CD4-positive, alpha-beta T cell treated with Interleukin-6 at 100 ng/mL for 8 hours (primary cell): ENCODE data around the gene ARMH3.
A peak's percentile ranks its signal among the peaks of the same experiment; 100 is the strongest.
"Not testable (repeated sequence)": the region's sequence is repeated elsewhere in the genome, so short reads cannot be mapped to it uniquely, and the experiment has no call there.

ENCODE experiments used
- DNase-seq: peaks from one replicate; pipeline ENCODE4 v3.0.0-alpha.2; 2020; ENCODE audit warnings: mixed read lengths, low spot score

Gene ARMH3

DNA sequence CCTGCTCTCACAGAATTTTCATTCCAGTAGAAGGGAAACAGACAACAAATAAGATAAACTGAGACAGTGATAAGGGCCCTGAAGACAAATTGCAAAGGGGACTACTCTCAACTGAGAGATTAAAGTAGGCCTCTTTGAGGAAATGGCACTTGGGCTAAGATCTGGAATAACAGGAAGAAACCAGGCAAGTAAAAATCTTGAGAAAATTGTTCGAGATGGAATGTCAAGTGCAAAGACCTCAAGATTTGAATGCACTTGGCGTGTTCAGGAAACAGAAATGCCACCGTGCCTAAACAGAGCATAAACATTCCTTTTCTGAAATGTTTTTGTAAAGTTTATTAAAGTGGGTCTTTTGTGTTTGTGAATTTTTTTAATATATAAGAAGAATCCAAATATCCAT, 10.7 kb downstream of the ARMH3 start:
- DNase-seq = no peak

DNA sequence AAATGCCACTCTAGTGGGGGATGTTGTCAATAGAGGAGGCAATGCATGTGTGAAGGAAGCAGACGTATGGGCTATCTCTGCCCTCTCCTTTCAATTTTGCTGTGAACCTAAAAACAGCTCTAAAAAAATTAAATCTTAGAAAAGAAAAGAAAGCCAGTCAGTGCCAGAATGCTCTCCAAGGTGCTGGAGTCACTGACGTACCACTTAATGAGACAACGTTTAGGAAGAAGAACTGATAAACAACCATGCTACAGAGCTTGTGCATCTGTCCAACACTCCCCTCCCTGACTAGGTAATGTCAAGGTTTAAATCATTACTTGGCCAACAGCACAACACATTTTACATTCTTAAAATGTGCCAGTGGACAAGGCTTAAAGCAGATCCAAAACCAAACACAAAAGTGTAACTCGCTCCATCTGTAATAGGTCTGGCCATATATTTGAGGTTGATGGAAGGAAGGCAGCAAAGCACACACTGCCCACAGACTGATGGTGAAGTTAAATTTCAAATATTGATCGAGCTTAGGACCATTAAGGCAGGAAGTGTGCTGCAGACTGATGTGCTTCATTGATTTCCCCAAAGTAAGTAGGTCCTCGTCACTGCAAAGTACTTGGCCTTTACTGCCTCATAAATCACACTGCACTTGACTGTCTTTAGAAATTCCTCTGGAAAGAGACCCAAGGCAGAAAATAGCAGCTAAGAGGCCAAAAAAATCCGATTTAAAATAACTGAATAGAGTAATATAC, 15.5 kb downstream of the ARMH3 start:
- DNase-seq = no peak

DNA sequence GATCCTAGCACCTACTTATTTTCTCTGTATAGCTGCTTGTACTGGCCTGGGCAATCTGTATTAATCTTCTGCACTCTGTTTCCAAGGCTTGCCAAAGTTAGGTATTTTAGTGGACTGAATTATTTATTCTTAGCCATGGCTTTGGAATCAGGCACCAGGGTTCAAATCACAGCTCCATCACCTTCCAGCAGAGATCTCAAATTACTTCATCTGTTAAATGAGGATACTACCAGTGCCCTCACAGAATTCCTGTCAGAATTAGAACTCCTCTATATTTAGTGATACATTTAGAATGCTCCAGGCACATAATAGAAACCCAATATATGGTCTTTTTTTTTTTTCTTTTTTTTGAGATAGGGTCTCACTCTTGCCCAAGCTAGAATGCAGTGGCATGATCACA, 17.6 kb downstream of the ARMH3 start:
- no peak for DNase-seq

DNA sequence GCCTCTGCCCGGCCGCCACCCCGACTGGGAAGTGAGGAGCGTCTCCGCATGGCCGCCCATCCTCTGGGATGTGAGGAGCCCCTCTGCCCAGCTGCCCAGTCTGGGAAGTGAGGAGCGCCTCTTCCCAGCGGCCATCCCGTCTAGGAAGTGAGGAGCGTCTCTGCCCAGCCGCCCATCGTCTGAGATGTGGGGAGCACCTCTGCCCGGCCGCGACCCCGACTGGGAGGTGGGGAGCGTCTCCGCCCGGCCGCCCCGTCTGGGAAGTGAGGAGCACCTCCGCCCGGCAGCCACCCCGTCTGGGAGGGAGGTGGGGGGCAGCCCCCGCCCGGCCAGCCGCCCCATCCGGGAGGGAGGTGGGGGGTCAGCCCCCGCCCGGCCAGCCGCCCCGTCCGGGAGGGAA, 20.2 kb downstream of the ARMH3 start:
- DNase-seq = not testable (repeated sequence)

DNA sequence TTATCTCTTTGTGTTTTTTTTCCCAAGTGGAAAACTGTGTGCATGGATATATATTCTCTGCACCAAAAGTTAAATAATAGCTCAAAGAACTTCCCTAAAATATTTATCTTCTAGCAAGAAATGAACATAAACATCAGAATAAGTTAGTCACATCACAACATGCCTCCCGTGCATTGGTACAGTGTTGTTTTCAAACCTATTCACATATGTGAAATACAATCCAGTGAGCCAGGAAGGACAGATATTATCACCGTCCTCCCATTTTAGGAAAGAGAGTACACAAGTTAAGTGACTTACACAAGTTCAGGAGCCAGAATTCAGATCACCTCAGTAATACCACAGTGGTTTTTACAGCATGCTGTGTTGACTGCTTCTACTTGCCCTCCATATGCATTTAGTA, 22.2 kb downstream of the ARMH3 start:
- DNase-seq = no peak

DNA sequence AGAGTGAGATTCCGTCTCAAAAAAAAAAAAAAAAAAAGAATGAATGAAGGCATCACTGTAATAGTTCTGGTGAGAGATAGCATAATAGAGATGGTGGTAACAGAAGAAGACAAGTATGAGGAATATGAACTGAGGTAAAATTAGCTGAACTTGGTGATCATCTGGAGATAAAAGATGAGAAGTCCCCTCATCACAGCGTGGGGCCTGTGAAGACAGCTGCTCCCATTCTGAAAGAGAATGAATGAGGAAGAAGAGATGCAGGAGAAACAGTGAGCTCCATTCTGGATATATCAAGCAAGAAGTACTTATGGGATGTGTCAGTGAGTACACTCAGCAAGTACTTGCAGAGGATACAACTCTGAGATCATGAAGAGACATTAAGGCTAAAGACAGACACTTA, 28.7 kb downstream of the ARMH3 start:
- DNase-seq = no peak

DNA sequence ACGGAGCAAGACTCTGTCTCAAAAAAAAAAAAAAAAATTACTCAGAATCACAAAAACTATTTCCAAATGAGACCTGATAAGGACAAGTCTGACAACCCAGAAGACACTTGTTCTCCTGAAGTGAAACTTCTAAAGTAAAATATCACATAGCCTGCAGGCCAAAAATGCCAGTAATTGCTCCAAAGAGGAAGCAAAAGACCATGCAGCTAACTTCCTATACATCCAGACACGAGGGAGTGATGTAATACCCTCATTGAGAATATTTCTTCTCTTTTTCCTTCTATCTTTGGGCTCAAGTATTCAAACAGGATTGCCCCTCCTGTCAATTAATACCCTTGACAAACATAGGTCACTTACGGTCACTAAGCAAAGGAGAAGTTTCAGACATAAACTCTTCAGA, 31.2 kb downstream of the ARMH3 start:
- no peak for DNase-seq

DNA sequence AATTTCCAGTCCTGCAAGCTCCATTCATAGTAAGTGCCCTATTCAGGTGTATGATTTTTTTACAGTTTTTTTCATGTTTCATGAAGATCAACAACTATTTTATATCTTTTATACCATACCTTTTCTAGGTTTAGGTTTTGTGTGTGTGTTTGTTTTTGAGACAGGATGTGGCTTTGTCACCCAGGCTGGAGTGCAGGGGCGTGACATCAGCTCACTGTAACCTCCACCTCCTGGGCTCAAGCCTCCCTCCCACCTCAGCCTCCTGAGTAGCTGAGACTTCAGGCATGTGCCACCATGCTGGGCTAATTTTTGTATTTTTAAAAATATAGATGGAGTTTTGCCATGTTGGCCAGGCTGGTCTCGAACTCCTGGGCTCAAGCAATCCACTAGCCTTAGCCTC, 35.0 kb downstream of the ARMH3 start:
- no peak for DNase-seq

DNA sequence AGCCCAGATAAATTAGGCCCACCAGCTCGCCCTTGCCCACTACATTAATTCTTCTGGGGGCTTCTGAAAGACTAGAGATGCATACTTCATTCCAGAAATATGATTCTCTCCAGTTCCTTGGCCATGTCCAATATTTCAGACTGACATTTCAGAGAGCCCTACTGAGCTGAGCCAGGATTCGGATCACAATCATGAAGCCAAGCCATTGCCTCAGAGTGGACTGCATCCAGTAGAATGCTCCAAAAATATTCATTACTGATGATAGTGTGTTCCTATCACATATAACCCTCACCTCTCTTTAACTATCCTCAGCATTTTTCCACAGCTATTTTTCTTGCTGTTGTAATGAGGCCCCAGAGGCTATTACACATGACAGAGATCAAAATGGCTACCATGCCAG, 38.7 kb downstream of the ARMH3 start:
- DNase-seq = no peak

DNA sequence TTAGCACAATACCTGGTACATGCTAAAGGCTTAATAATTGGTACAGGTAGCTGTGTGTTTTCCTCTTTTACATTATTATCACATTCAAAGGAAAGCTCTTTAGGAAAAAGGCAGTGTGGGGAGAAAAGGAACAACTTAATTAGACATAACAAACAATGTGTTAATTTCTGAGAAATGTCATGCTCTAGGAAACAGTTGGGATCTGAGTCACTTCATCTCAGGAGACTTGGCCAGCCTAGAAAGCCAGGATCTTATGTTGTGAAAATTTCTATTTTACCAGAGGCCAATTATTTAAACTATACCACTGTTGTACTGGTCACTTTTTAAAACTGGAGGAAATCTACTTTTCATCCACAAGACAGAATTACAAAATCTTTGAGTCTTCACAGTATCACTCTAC, 39.6 kb downstream of the ARMH3 start:
- no peak for DNase-seq

DNA sequence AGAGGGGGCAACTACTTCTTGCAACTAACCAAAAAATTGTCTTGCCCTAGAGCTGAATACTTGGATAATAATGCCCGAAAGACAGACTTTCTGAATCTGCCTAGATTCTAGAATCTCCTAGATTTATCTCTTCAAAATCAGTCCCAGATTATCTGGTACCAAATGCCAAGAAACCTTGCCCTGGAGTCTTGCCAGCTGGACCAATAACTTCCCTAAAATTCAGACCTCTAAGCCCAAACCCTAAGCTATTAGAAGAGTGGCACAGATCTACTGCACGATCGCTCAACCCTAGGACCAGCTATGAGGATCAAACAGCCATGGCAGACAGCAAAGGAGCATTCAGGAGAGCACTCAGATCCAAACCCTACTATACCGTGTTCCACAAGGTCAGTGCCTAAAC, 45.0 kb downstream of the ARMH3 start:
- no peak for DNase-seq

DNA sequence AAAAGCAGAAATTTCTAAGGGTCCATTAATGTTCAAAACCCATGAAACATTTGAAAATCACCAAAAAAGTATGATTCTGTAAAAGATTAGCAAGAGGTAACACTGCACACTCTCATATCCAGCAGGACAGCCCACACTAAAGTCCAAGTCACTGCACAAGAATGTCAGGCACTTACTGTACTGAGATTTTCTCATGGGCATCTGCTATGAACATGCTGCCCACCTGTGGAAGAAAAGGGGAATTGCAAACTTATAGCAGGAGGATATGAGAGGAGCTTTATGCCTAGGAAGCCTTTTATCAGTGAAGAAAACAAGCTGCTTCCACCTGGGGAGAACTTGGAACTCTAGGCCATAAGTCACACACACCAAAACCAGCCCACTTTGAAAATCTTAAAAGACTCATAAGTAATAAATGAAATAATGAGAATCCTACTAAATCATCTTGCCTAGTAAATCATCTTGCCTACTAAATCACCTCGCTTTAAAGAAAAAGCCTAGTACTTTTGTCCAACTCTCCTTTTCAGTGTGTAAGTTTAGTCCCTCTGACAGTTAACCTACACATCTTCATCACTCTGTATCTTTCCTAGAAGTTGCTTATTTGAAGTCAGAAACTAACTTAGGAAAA, 46.1 kb downstream of the ARMH3 start:
- peak; percentile 54 for DNase-seq

DNA sequence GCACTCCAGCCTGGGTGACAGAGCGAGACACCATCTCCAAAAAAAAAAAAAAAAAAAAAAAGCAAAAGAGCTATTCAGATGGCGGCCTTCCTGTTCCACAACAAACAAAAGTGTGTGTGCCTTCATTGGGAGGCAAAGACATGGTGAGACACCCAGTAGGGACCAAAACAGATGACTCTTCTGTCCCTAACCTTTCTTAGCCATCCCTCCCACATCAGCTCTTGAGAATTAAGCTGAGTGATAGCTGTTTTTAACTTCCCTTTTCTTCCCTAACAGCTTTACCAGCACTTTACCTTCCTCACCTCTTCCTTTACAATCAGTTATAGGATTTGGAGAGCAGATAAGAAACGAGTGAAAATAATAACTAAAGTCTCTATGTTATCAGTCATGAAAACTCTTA, 48.2 kb downstream of the ARMH3 start:
- no peak for DNase-seq

DNA sequence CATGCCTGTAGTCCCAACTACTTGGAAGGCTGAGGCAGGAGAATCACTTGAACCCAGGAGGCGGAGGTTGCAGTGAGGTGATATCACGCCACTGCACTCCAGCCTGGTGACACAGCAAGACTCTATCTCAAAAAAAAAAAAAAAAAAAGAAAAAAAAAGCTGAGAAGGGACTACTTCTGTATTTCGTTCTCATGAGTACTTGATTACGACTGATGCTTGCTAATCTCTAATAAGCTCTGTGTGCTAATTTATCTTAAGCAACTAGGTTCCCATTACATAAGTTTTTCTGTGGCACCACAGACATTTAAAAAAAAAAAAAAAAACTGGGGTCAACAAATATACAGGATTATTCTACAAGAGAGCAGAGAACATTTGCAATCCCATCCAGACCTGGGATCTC, 48.9 kb downstream of the ARMH3 start:
- DNase-seq = not testable (repeated sequence)

DNA sequence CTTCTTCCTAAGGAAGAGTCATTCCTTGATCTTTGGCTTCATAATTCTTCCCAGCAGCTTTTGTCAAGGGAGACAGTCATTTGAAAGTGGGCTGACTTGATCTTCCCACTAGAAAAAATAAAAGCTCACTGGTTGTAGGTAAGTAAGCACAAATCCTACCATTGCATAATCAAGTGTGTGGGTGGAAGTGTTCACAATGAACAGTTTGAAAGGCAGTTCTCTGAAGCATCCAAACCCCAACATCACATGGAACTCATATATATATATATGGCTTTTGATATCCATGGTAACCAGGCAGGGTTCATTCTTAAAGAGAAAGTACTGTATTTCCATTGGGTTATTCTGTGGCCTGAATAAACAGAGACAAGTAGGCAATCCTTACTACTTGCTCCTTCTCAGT, 51.6 kb downstream of the ARMH3 start:
- DNase-seq = no peak

DNA sequence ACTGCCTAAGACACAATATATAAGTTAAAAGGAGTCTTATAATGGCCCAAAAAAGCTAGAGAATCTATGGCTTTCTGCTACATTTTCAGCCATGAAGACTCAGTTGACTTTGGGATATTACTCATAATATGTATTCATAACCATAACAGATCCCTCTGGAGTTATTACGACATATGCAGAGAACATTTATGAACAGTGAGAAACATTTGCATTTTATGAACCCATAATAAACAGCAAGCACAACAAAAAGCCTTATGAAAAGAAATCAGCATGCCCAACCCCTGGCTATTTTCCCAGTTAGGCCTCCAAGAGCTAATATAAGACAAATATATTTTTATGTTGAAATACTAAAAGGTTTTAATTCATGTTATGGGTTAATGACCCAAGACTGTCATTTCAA, 52.4 kb downstream of the ARMH3 start:
- DNase-seq = no peak

DNA sequence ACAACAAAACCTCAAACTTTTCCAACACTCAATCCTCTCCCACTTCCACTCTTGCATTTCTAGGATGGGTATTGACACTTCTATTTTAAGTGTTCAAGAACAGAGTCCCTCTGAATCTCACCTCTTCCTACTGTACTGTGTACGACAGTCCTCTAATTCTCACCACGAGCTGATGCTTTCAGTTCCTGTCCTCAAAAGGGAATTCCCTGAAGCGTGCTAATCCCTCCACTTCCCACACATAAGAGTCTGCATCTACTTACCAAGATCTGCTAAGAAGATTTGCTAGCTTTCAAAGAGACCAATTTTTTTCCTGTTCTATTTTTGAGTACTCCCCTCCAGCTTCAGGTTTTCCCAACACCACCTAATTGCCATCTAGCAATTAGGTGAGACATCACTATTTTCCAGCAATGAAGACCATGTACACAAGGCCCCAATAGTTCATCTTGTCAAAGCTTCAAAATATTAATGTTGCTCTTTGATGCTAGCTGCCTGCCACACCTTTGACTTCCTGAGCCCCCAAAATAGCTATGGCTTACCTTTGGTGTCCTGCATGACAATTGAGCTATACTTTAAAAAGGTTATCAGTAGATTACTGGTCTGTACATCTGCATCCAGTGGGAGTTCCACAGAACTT, 54.4 kb downstream of the ARMH3 start:
- no peak for DNase-seq

DNA sequence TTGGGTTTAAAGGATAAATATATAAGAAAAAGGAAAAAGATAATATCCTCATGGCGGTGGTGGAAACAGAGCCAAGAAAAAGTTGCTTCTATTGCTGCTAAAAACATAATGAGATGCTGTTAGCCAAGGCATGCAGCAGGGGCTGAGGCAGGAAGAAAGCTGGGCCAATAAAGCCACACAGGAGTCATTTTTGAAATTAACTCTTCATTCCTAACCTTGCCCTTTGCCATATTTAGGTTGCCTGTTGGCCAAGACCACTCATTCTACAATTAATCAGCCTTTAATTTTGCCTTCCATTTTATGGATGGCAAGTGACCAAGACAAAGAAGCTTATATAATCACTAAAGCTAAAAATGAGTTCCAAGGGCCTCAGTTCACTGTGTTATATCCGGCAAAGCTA, 58.2 kb downstream of the ARMH3 start:
- DNase-seq = no peak

DNA sequence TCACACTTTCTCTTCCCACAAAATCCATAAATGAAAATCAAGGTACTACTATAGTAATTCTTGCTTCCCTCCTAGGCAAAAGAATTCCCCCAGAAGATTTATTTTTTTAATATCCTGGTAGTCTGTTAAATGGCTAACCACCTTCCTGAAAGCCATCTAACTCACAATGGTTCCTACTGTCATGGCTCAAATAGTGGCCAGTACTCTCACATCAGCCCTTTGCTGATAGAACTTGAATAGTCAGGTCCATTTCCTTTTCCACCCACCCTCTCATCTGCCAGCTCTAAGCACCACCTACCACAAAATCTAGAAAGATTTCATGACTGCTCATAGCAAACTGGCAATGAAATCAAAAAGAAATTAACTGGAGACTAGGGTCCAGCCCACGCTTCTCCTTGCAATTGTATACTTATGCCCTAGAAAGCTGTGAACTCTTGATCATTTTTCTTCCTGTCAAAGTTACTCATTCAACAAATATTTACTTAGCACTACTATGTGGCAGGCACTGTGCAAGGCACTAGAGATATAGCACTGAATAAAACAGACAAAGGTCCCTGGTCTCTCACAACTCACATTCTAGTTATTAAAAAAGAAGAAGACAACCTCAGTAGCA, 60.4 kb downstream of the ARMH3 start:
- DNase-seq = no peak

DNA sequence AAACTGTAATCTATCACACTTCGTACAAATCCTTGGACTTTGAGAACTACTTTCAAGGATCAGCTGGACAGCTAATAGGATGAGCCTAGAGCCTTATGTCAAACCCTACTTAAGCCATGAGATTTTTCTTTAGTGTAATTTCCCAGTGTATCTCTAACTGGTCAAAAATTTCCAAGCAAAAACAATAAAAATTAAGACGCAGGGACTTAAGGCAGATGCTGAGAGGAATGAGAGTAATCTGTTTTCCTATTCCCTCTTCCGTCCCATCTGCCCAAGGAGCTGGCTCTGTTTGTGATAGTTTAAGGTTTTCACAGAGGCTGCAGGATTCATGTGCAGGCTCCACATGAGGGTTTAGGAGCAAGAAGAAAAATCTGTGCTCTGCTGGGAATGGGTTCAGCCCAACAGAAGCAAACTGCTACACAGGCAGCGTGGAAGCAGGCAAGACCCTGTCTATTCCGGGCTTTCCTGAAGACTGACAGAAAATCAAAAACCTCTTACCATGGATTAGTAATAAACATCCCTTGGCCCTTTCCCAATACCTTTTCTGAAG, 62.2 kb downstream of the ARMH3 start:
- DNase-seq = no peak

DNA sequence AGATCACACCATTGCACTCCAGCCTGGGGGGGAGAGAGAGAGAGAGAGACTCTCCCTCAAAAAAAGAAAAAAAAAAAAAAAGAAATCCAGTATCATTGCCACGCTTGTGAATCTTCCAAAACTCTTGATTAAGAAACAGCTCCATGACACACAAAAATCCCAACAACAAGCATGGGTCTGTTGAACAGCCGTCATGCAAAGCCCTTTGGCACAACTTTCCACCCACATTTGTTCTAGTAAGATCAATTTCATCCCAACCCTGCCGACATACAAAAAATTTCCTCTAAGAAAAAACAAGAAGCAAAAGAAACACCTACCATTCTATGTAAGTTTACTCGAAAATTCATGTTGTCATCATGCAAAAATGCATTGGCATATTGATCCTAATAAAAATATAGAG, 62.8 kb downstream of the ARMH3 start:
- no peak for DNase-seq

DNA sequence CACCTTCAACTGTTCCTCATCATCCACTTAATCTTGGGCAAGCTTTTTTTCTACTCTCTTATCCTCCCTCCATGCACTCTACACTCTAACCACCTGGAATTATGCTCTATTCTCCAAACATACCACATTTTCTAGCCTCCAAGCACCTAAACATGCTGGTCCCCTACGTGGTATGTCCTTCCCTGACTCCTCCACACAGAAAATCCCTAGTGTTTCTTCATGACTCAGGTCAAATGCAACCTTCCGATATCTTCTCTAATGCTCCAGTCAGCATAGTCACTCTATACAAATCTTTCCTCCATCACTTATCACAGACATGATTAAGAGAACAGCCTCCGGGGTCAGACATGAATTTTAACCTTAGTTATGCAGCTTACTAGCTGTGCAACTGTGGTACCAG, 68.8 kb downstream of the ARMH3 start:
- no peak for DNase-seq

DNA sequence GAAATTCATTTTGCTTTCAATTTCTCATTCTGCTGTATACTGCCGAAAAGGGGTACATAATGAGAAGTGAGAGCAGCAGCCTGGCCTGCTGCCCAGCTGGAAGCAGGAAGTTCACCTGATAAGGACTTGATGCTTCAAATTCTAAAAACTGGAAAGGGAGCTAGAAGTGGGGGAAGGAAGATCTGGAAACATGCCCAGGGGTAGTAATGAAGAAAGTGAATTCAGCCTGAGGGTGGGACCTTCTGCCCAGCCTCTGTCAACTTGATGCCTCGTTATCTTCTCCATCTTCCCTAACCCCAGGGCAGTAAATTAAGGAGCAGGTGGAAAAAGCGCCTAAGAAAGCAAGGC, 69.4 kb downstream of the ARMH3 start:
- DNase-seq = no peak
